Measurements from ENCODE around the gene TGIF1.
"Not testable (repeated sequence)": the region's sequence is repeated elsewhere in the genome, so short reads cannot be mapped to it uniquely, and the experiment has no call there.

Gene TGIF1

DNA sequence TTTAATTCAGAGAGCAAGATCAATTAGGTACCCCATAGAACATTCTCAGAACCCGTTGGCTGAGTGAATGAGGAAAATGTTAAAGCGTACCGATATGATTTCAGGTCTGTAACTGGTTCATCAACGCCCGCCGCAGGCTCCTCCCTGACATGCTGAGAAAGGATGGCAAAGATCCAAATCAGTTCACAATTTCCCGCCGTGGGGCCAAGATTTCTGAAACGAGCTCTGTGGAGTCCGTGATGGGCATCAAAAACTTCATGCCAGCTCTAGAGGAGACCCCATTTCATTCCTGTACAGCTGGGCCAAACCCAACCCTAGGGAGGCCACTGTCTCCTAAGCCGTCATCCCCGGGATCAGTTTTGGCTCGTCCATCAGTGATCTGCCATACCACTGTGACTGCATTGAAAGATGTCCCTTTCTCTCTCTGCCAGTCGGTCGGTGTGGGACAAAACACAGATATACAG, 7.3 kb downstream of the TGIF1 start:
- no peak for DNase-seq

DNA sequence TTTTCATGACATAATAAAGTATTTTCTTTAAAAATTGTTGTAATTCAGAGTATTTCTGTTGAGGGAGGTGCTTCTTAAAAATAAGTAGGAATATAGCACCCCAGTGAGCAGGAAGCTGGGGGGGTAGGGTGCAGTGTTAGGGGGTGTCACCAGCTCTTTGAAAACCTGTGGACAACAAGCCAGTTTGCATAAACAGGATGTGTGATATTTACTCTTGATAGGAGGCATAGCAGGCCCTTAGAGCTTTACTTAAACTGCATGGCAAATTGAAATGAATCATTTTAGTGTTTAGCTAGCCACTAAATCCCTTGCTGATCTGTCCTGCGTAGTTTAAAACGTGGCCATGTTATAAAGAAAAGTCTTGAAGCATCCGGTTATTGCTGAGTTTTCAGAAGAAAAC, 8.4 kb downstream of the TGIF1 start:
- no peak for DNase-seq

DNA sequence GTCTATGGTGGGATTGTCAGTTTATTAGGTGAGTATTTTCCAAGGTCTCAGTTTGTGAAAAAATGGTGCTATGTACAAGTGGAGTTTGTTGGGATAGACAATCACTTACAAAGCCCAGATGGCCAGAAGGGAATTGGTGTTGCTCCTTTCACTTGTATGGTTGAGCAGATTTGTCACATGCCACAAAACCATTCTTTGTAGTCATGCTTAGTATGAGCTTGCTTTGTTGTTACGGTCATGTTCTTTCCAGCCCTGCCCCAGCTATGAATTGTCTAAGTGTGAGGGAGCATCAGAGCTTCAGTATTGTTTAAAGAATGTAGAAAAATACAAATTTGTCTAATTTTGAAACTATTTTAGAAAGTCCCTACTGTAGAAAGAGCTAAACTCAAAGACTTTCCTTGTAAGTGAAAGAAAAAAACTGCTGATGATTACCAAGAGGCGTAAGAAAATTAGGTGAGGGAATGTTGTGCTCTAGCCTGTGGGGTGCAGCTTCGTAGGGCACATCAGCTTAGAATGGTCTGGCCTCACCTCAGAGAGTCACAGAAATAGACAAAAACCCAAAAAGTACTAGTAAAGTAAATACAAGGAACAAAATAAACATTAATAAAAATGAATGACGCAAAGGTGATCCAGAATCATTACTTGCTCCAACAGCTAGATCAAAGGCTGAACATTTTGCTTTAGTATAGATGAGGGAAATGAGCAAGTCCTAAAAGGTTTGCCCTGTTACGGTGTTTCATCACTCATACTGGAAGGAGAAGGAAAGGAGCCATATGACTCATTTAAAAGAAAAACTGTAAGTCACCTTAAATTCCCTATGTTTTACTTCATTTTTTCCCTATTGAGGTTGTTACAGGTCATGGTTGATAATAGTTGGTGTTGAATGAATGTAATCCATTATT, 9.2 kb downstream of the TGIF1 start:
- DNase-seq, result no peak

DNA sequence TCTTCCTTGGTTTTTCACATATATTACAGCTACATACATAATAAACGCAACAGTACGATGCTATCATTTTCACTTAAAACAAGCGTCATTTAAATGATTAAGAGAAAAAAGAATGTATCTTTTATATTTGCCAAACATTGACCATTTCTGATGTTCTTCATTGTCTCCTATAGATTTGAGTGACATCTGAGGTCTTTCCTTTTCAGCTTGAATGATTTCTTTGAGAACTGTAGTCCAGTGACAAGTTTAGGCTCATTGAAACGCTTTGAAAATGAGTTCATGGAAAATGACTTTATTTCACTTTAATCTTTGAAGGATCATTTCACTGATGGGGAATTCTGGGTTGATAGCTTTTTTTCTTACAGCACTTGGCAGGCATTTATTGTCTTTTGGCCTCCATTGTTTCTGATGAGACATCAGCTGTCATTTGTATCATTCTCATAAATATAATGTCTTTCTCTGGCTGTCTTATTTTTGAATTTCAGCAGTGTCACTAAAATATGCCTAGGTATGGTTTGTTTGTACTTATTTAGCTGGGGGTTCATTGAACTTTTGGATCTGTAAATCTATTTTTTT, 10.9 kb downstream of the TGIF1 start:
- no peak for DNase-seq

GRCh38 chr18:3461704-3462103, 11.7 kb downstream of the TGIF1 start:
- DNase-seq, result no peak

- no peak for DNase-seq
Observed at GRCh38 chr18:3463051-3463450, 13.1 kb downstream of the TGIF1 start.

- DNase-seq, result no peak
Observed at GRCh38 chr18:3466045-3466444, 16.1 kb downstream of the TGIF1 start.

- no peak for DNase-seq
Observed at GRCh38 chr18:3466872-3467271, 16.9 kb downstream of the TGIF1 start.

- no peak for DNase-seq
Observed at GRCh38 chr18:3468066-3468705, 18.2 kb downstream of the TGIF1 start.

- DNase-seq, result no peak
Observed at GRCh38 chr18:3468833-3469232, 18.9 kb downstream of the TGIF1 start.

GRCh38 chr18:3471141-3471648, 21.2 kb downstream of the TGIF1 start:
- no peak for DNase-seq

- not testable (repeated sequence) for DNase-seq
Observed at GRCh38 chr18:3472121-3472520, 22.1 kb downstream of the TGIF1 start.

GRCh38 chr18:3472681-3473544, 22.9 kb downstream of the TGIF1 start:
- DNase-seq, result peak; percentile 32

DNA sequence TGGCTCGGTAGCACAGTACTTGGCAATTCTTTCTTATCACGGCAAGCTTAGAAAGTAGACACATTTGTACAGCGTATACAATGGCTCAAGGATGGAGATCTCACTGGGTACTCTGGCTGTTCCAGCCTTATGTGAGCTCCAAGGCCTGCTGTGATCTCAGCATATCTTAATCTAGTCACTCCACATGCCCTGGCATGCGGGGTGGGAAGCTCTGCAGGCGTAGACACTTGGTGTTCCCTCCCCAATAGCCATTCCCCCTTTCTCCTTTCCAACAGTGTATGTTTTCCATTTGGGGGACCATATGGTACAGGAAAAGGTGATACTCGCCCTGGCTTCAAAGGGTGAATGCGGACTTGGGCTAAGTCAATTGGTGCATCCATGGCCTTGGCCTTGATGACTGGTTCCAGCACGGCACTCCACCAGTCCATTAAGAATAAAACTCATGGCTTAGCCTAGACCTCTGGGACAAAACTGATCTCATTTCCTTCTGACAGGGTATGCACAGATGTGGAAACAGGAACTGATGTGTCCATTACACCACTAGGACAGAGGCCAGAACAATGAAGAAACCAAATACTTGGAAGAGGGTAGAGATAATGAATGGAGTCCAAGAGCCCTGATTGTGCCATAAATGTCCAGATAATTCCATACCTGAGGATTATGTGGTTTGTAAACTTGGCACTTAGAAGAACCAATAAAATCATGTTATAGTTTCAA, 28.4 kb downstream of the TGIF1 start:
- no peak for DNase-seq

DNA sequence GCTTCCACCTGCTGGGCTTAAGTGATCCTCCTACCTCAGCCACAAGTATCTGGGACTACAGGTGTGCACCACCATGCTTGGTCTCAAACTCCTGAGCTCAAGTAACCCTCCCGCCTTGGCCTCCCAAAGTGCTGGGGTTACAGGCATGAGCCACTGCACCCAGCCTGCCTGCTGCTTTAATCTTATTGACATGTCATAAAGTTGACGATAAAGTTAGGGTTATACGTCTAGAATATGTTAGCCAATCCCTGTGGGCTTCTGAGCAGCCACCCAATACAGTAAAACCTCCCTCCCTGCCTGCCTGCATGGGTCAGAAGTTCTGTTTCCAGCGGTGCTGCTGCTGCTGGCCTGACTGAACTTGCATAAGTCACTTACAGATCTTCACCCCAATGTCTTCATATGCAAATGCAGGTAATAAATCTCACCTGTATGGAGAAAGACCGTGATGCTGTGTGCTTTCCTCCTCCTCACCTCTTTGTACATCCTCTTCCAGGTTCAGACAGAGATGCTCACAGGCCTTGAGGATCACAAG, 30.1 kb downstream of the TGIF1 start:
- no peak for DNase-seq

- DNase-seq, result no peak
Observed at GRCh38 chr18:3480827-3481573, 31.0 kb downstream of the TGIF1 start.

- DNase-seq, result peak; percentile 34
Observed at GRCh38 chr18:3481696-3482210, 31.8 kb downstream of the TGIF1 start.

DNA sequence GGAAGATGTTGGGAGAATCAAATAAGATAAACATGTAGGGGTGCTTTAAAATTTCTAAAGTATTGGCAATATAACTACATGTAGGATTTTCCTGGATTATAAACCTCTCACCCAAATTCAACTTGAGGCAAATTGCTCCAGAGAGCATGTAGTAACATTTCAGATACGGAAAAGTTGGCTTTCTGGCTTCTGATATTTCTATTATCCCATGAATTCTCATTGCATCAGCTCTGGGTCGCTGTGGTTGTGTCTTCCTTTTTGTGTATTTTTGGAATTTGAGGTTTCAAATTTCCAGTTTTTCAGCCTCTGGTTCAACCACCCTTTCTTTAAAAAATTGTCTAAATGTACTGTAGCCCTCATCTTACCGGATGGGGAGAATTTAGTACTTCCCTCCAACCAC, 32.3 kb downstream of the TGIF1 start:
- no peak for DNase-seq

DNA sequence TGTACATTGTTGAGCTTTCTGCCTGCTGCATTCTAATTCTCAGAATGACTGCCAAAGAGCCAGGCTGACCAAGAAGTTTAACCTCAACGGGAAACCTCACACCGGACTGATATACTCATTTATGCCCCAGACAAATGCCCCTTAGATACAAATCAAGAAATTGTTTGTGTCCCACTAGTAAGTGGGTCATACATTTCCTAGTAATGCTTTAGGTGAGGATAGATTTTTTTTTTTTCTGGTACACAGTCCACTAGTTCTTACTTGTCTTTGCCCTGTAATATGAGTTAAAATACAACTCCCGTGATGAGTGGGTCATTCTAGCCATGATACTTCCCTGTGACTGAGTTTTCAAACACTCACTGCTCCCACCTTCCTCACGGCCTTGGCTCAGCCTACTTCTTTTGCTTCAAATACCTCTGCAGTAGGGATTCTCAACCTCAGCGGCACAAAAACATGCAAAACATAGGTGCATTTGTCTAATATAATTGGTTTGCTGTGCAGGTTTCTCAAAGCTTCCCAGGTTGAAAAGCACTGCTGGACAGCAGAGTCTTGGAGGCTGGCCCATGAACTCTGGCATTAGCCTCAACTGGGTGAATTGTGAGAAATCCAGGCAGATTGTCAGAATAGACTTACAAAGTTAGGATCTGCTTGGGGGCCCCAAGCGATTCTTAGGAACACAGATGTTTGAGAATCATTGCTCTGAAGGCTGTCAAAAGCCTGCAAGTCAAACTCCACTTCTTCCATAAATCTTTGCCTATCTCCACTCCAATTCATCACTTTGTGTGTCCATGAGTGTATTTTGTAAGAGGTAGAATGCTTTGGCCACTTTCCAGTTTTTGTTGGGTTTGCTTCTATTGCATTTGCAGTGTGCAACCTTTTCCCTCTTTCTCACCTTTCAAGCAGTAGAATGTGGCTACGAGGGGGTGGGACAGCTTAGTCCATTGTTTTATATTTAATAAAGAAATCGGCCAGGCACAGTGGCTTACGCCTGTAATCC, 35.5 kb downstream of the TGIF1 start:
- no peak for DNase-seq
